Measurements from ENCODE around the gene OR51B4.
"Not testable (repeated sequence)": the region's sequence is repeated elsewhere in the genome, so short reads cannot be mapped to it uniquely, and the experiment has no call there.

OR51B4 gene, protein sequence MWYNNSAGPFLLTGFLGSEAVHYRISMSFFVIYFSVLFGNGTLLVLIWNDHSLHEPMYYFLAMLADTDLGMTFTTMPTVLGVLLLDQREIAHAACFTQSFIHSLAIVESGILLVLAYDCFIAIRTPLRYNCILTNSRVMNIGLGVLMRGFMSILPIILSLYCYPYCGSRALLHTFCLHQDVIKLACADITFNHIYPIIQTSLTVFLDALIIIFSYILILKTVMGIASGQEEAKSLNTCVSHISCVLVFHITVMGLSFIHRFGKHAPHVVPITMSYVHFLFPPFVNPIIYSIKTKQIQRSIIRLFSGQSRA

DNA sequence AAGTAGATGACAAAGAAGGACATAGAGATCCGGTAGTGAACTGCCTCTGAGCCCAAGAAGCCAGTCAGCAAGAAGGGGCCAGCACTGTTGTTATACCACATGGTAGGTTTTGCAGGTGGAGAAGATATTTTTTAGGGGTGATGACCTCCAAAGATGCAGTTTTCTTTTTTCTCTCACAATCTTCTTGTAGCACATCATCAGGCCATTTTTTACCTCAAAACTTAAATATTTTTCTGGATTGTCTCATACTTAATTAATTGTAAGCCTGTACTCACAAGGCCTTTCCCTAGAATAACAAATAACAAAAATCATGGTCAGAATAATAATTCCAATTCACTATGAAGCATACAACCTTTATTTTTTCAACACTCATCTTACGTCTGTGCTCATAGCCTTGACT lies at the start of gene OR51B4:
Gene OR51B4 (minus strand): TSS at position 101 of the 400 bp plus-strand sequence. CDS start 0 bp downstream, at position 101.
- no peak for DNase-seq (ENCODE audit: low spot score)

DNA sequence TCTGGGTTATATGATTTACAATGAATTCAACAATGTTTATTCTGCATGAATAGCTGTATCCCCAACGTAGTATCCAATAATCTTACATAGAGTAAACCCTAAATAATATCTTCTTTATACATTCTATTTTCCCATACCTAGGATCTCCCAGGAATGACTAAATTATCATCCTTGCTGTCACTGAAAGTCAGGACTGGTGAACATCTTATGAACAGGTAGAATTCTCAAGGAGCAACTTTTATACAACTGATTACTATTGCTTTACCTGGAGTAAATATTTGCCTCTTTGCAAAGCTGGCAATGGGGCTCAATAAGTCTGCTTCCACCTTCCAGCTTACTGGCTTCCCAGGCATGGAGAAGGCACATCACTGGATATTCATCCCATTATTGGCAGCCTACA lies 49.5 kb upstream of the OR51B4 start, which contains the start of gene OR51B6:
Gene OR51B6 (plus strand): TSS at position 301 of the 400 bp plus-strand sequence. CDS start 0 bp downstream, at position 301.
- no peak for DNase-seq (ENCODE audit: low spot score)

DNA sequence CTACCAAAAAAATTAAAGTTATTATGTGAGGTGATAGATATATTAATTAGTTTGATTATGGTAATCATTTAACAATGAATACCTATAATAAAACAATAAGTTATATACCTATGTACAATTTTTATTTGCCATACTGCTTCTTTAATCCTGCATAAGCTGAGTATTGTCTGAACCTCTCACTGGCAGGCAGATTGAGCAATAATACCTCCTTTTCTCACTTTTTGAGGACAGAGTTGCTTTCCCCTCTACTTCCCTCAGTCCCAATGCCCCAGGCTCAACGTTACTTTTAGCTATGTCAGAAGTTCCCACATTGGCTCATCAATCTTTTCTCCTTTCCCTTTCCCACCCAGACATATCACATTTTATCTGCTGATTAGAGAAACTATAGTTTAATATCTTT lies 47.8 kb upstream of the OR51B4 start:
- no peak for DNase-seq (ENCODE audit: low spot score)

DNA sequence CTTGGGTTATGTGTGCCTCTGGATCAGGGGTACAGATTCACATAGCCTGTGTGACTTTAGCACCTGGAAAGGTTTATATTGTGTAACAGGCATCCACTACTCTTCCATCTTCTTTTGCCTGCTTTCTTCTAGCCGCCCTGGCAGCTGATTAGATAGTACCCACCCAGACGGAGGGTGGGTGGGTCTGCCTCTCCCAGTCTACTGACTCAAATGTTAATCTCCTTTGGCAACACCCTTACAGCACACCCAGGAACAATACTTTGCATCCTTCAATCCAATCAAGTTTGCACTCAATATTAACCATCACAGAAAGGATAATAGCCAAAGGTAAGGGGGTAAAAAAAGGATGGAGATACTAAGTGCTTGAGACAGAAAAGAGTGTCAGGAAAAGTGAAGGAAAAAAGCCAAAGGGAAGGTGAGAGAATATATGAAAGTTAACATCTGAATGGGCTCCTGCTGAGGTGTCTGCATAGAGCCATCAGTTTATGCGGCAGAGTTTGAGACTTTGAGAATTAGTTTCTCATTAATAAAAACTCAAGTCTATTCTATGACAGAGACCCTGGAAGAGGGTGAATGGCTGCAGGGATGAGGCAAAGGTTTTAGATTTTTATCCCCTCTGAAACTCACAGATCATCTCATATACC lies 46.9 kb upstream of the OR51B4 start:
- no peak for DNase-seq (ENCODE audit: low spot score)

DNA sequence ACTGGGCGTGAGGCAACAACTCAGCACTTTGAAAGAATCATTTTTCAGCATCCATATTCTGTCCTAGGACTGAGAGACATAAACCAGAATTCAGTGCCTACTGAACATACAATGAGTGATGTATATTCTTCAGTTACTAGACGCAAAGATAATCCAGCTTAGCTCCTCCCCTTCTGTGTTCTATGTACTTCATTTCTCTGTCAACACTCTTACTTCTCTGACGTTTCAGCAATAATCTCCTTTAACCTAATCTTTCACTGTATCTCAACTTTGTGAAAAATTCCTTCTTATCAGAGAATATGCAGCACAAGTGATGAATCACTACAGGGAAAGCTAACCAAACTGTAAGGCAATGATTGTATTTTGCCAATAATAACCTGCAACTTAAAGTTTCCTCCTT lies 44.1 kb upstream of the OR51B4 start:
- DNase-seq (ENCODE audit: low spot score) = no peak

DNA sequence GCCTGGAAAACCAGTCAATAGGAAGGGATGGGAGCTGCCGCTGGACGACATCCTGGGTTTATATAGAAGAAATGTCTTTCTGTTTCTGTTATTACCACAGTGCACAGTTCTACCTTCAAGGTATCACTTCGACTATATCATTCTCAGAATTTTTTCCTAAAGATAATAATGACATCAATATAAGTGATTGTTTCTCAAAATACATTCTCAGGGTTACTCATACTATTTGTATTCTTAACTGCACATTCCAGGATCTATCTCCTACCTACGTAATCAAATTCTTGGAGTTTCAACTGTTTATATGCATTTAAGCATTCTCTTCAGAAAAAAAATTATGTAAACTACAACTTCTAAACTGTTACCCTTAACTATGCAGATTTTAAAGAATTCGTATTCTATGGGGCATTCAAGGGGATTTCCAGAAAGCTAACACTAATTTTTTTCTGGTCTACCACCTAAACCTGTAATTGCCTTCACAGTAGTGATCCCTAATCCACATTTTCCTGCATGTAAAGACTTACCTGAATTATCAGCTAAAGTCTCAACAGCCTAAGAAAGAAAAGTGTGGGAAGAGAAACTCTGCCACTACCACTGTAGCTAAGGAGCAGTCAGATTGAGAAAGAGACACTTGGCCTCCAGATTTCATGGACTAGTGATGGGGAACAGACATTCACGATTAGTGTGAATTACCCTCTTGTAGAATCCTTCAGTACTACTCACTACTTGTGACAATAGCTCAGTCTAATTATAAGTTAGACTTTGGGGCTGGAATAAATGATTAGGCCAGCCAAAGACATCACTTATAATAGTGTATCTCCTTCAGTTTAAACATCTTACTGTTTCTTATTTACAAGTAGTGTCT lies 42.0 kb upstream of the OR51B4 start, which contains the start of gene OR51B5:
Gene OR51B5 (minus strand): TSS at position 51 of the 862 bp plus-strand sequence. CDS start 0 bp downstream, at position 51.
- no peak for DNase-seq (ENCODE audit: low spot score)

DNA sequence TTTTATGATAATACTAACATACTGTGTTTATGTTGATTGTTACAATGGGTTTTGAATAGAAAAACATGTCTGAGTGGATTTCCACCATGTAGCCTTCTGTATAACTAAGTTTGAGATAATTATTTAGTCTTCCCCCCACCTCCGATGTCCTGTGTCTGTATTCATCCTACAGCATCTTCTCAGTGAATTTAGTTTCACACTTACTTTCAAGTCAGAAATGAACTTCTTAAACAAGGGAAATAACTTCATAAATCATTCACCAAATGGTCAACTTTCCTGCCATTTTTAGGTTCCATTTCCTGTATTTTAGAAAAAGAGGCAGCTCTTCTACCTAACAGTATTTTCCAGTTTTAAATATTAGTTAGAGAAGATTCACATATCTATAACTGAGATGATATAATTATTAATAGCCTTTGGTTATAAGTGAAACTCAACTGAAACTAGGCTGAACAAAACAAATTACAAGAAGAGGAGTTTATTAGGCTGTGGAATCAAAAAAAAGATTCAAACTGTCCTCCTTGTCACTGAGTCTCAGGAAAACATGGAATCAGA lies 38.1 kb upstream of the OR51B4 start:
- no peak for DNase-seq (ENCODE audit: low spot score)

DNA sequence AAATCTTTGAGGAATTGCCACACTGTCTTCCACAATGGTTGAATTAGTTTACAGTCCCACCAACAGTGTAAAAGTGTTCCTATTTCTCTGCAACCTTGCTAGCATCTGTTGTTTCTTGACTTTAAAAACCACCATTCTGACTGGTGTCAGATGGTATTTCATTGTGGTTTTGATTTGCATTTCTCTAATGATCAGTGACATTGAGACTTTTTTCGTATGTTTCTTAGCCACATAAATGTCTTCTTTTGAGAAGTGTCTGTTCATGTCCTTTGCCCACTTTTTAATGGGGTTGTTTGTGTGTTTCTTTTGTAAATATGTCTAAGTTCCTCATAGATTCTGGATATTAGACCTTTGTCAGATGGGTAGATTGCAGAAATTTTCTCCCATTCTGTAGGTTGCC lies 35.5 kb upstream of the OR51B4 start:
- not testable (repeated sequence) for DNase-seq (ENCODE audit: low spot score)

DNA sequence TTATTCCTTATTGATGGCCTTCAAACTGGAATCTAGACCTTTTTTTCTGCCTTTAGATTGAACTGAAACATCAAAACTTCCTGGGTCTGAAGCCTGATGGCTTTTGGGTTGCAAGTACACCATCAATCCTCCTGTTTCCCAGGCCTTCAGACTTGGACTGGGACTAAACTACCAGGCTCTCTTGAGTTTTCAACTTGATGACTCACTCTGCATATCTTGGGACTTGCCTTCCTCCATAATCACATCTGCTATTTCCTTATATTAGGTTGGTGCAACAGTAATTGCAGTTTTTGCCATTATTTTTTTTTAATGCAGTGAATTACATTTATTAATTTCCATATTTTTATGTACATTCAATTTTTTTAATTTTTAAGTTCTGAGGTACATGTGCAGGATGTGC lies 34.6 kb upstream of the OR51B4 start:
- DNase-seq (ENCODE audit: low spot score) = no peak

DNA sequence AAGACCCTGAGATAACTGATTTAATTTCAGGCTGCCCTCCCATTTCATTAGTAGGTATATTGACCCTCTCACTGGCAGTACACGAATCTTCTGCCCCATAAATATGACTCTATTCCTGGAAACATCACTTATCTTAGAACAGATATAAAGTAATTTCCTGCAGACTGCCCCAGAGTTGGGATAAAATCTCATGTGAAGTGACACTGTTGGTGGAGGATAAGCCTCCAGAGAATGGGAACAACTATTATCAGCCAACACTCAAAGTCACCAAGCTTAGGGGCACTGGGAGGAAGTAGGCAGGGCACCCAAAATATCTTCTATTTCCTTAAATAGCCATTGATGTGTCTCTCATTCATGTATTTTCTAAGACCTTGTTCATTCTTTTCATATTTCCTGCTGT lies 33.4 kb upstream of the OR51B4 start:
- DNase-seq (ENCODE audit: low spot score) = no peak

DNA sequence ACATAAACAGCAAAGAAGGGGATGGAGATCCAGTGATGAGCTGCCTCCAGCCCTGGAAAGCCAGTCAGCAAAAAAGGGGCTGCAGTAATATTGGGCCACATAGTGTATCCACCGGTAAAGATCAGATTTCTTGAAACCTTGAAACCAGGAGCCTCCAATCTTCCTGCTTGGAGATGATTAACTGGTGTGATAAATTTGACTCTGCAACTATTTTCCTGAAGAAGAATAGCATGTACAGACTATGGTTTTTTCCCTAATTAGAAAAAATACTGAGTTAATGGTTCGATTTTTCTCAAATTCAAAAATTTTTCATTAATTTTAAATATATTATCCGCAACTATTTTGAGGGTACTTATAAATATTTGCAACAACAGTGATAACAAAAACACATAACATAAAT lies 22.5 kb upstream of the OR51B4 start, which contains the start of gene OR51B2:
Gene OR51B2 (minus strand): TSS at position 101 of the 400 bp plus-strand sequence. CDS start 0 bp downstream, at position 101.
- DNase-seq (ENCODE audit: low spot score) = no peak

DNA sequence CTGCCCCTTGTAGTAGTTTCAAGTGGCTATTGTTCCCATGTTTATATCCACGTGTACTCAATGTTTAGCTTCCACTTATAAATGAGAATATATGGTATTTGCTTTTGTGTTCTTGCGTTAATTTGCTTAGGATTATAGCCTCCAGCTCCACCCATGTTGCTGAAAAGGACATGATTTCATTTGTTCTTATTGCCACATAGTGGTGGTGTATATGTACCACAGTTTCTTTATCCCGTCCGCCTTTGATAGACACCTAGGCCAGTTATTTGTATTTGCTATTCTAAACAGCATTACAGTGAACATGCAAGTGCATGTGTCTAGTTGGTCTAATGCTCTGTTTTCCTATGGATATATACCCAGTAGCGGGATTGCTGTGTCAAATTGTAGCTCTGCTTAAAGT lies 15.5 kb upstream of the OR51B4 start:
- no peak for DNase-seq (ENCODE audit: low spot score)

DNA sequence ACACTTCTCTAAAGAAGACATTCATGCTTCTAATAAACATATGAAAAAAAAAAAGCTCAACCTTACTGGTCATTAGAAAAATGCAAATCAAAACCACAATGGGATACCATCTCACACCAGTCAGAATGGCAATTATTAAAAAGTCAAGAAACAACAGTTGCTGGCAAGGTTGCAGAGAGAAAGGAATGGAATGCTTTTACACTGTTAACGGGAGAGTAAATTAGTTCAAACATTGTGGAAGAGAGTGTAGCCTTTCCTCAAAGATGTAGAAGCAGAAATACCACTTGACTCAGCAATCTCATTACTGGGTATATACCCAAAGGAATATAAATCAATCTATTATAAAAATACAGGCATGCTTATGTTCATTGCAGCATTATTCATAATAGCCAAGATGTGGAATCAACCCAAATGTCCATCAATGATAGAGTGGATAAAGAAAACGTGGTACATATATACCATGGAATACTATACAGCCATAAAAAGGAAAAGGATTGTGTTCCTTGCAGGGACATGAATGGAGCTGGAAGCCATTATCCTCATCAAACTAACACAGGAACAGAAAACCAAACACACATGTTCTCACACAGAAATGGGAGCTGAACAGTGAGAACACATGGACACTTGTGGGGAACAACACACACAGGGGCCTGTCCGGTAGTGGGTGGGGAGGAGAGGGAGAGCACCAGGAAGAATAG lies 11.7 kb upstream of the OR51B4 start:
- DNase-seq (ENCODE audit: low spot score) = not testable (repeated sequence)

DNA sequence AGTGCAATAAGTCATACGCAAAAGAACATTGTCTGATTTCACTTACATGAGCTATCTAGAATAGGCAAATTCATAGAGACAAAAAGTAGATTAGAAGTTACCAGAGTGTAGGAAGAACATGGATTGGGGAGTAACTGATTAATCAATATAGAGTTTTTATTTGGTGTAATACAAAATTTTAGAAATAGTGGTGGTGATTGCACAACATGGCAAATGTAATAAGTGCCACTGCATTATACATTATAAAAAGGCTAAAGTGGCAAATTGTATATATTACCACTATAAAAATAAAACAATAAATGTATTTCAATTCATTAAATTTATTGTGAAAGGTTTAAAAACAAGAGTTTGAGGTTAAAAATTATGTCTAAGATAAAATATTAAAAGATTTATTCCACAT lies 8.7 kb upstream of the OR51B4 start:
- no peak for DNase-seq (ENCODE audit: low spot score)

DNA sequence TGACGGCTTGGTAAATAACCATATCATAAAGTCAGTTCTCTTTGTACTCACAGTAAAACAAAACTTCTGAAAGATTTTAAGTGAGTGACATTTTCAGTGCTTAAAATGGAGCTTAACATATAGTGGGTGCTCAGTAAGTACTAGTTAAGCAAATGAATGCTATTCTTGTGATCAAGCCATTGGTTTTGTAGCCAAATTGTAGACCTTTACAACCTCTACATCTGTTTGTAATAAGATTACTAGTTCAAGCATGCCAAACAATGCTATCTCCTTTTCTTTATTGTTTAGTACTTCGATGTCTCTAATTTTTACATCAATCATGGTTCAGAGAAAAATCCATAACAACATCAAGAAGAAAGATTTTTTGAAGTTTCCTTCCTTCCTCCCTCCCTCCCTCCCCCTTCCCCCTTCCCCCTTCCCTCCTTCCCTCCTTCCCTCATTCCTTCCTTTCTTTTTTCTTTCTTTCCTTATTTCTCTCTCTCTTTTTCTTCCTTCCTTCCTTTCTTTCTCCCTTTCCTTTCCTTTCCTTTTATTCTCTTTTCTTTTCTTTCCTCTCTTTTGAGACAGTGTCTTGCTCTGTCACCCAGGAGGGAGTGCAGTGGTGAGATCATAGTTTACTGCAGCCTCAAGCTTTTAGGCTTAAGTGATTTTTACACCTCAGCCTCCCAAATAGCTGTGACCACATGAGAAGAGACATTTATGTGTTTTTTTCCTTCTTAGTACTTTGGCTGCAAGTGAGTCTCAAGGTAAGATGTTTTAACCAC lies 5.7 kb upstream of the OR51B4 start:
- DNase-seq (ENCODE audit: low spot score) = no peak

DNA sequence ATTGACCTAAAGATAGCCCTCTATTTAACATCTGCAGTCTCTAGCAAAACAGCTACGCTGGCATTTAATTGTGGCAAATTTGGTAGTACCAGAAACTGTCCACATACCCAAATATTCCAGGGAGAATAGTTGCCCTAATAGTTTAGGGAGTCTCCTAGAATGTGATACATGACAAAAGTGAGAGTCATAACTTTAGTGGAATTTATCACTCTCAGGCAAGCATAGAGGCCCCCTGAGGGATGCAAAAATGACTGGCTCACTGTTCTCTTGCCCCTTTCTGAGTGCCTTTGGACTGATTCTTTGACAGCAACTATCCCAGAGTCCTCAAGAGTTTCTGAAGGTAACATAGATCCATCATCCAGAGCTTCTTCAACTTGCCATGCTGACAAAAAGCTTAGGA lies 2.3 kb upstream of the OR51B4 start:
- no peak for DNase-seq (ENCODE audit: low spot score)

DNA sequence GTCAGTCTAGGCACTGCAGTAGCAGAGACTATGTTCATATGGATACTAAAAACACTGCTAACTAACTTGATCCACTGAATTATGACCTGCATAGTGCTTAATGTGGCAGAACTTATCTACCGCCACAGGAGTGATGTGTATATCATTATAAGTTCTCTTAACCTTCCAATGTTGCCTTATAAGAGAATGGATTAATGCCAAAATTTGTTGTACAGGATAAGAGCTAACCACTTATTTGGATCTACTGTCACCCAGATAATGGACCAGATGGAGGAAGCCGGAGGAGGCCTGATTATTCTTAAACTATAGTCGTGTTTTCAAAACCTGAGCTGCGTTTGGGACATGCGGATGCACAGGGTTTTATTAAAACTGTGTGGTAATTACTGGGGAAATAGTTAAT lies 1.9 kb upstream of the OR51B4 start:
- DNase-seq (ENCODE audit: low spot score) = no peak

DNA sequence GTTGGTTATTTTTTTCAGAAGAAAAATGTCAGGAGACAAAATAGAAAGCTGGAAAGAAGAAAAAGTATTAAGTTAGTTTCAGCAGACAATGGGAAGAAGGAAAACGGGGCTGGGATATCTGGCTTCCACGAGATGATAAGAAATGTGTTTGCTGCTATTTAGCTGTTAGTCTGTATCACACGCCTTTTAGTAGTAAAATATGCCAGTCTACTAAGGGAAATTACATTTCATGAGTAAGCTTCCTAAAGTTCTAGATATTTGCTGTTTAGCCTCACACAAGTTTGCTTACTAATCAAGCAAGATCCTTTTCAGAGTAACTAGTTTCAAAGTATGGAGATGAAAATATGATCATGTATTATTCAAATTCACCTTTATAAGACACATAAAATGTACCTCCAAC lies 1.5 kb downstream of the OR51B4 start:
- DNase-seq (ENCODE audit: low spot score) = no peak

DNA sequence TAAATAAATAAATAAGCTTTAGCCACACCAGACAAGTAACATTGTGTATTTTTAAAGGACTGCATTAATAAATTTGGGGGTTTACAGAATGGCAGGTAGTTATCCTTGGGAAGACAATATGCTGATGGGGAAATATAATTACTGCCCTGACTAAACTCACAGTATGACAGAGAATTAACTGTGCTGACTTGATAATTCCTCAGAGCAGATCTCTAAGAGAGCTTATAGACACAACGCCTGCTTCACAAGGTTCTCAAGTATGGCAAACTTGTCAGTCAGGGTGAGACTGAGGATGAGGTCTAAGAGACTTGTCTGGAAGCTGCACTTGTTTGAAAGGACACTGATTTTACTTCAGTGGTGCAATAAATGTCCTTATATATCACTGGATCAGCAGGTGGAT lies 3.3 kb downstream of the OR51B4 start:
- no peak for DNase-seq (ENCODE audit: low spot score)

DNA sequence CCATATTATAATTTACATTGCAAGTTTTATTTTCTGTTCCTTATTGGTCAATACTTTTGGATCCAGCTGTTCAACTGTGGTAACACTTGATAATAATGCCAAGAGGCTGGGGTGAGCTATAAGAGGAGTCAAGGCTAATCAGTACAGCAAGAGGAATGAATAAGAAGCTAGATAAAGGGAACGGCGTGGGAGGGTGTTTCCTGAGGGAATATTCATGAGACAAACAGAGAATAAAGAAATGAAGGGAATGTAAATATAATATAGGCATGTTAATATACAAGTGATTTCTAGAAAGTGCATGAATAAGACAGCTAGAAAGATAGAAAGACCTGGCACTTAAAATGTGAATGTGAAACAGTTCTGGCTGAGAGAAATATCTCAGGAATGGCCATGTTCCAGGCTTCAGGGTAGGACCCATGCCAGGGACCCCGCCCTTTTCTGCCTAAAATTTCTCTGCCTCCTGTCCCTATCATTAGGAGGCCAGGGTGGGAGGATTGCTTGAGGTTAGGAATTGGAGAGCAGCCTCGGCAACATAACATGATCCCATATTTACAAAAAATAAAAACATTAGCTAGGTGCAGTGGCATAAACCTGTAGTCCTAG lies 3.9 kb downstream of the OR51B4 start:
- no peak for DNase-seq (ENCODE audit: low spot score)

Measured in iPS-NIHi11 (cell line).